CD14-positive monocyte (primary cell): ENCODE data around the gene SHROOM2. TPM values are rescaled to one million over a fixed set of nuclear protein-coding genes. Genes with fewer than 3 reads are reported as not detected.

Experiments
- DNase-seq, 3 donors: peaks; one replicate each; pipeline ENCODE4 v3.0.0-alpha.2; 2011 to 2022
- H2AFZ ChIP-seq: 2 replicates; pipeline ENCODE4 v1.6.0; 2012; ENCODE audit warnings: mild to moderate bottlenecking, low read depth, low read length, inconsistent platforms; ENCODE audit not compliant: insufficient read depth, poor library complexity, severe bottlenecking
- H3K27ac ChIP-seq, 2 donors: 1 replicate in 1 of 2; 2 replicates in 1 of 2; pipeline ENCODE4 v1.5.1; 2012 to 2013; ENCODE audit warnings: low read length in 2 of 2, control low read depth in 1 of 2, inconsistent platforms in 1 of 2, low read depth in 1 of 2, mild to moderate bottlenecking in 1 of 2
- H3K27me3 ChIP-seq, 2 donors: one replicate each; pipeline versions ENCODE4 v1.6.0 to v1.6.1; 2011 to 2013; ENCODE audit warnings: low read length in 2 of 2; ENCODE audit not compliant: control insufficient read depth in 2 of 2, insufficient read depth in 2 of 2
- H3K36me3 ChIP-seq, 2 donors: replicated peaks in 1 of 2; 1 replicate in 1 of 2; 2 replicates in 1 of 2; pipeline versions ENCODE4 v1.5.1 to v1.6.1; 2012 to 2013; ENCODE audit warnings: low read length in 2 of 2, control low read depth in 1 of 2, inconsistent platforms in 1 of 2, mild to moderate bottlenecking in 1 of 2; ENCODE audit not compliant: insufficient read depth in 2 of 2, control insufficient read depth in 1 of 2
- H3K4me1 ChIP-seq, 2 donors: 1 replicate in 1 of 2; 2 replicates in 1 of 2; pipeline versions ENCODE4 v1.5.1 to v1.6.1; 2012 to 2013; ENCODE audit warnings: low read length in 2 of 2, control low read depth in 1 of 2, inconsistent platforms in 1 of 2, mild to moderate bottlenecking in 1 of 2, moderate library complexity in 1 of 2; ENCODE audit not compliant: insufficient read depth in 2 of 2, control insufficient read depth in 1 of 2
- H3K4me2 ChIP-seq: replicated peaks from 2 replicates; pipeline ENCODE3; 2012; ENCODE audit warnings: low read length, moderate library complexity, mild to moderate bottlenecking; ENCODE audit not compliant: poor library complexity, severe bottlenecking; ENCODE audit errors: extremely low read depth
- H3K4me3 ChIP-seq, 3 experiments: fragments of 200-600 bp in 1 of 3; sonication (generic) in 1 of 3; replicated peaks in 1 of 3; 1 replicate in 2 of 3; 2 replicates in 1 of 3; pipeline ENCODE4 v1.5.1; 2011 to 2013; ENCODE audit warnings: low read length in 3 of 3, mild to moderate bottlenecking in 3 of 3, control low read depth in 2 of 3, low read depth in 2 of 3, inconsistent platforms in 1 of 3, moderate library complexity in 1 of 3
- H3K79me2 ChIP-seq: 2 replicates; pipeline ENCODE4 v1.6.0; 2012; ENCODE audit warnings: mild to moderate bottlenecking, control low read depth, inconsistent platforms, low read length, moderate library complexity; ENCODE audit not compliant: insufficient read depth
- H3K9ac ChIP-seq: 2 replicates; pipeline ENCODE4 v1.6.0; 2017; ENCODE audit warnings: low read length, mild to moderate bottlenecking; ENCODE audit not compliant: insufficient read depth, poor library complexity, severe bottlenecking
- H3K9me3 ChIP-seq, 2 donors: replicated peaks in 1 of 2; 1 replicate in 1 of 2; 2 replicates in 1 of 2; pipeline versions ENCODE4 v1.5.1 to v1.6.1; 2012 to 2013; ENCODE audit warnings: low read length in 2 of 2, control low read depth in 1 of 2; ENCODE audit not compliant: control insufficient read depth in 1 of 2, insufficient read depth in 1 of 2
- H4K20me1 ChIP-seq: 2 replicates; pipeline ENCODE4 v1.6.0; 2012; ENCODE audit warnings: mild to moderate bottlenecking, low read length, control low read depth, moderate library complexity; ENCODE audit not compliant: insufficient read depth
- H3K27ac Mint-ChIP-seq, 7 donors: one replicate each; pipeline ENCODE4 v1.8.0; 2020; ENCODE audit warnings: mild to moderate bottlenecking in 7 of 7, mixed read lengths in 7 of 7, moderate library complexity in 6 of 7, inconsistent platforms in 2 of 7
- H3K27me3 Mint-ChIP-seq, 3 donors: one replicate each; pipeline ENCODE4 v1.8.0; 2021 to 2022; ENCODE audit warnings: low read depth in 3 of 3, mild to moderate bottlenecking in 3 of 3, mixed read lengths in 3 of 3, moderate library complexity in 3 of 3, inconsistent platforms in 1 of 3
- H3K36me3 Mint-ChIP-seq, 2 donors: one replicate each; pipeline ENCODE4 v1.8.0; 2020; ENCODE audit warnings: mixed read lengths in 2 of 2, inconsistent platforms in 1 of 2, mild to moderate bottlenecking in 1 of 2
- H3K4me1 Mint-ChIP-seq: one replicate; pipeline ENCODE4 v1.8.0; 2020; ENCODE audit warnings: mild to moderate bottlenecking, mixed read lengths
- H3K4me3 Mint-ChIP-seq, 2 donors: one replicate each; pipeline ENCODE4 v1.8.0; 2020; ENCODE audit warnings: mild to moderate bottlenecking in 2 of 2, mixed read lengths in 2 of 2, moderate library complexity in 1 of 2
- H3K9me3 Mint-ChIP-seq, 7 donors: one replicate each; pipeline ENCODE4 v1.8.0; 2020 to 2022; ENCODE audit warnings: mixed read lengths in 7 of 7, mild to moderate bottlenecking in 6 of 7, moderate library complexity in 6 of 7, inconsistent platforms in 2 of 7
- WGBS: methylation state at CpG from one replicate; pipeline ENCODE4 v1.1.5; 2013; ENCODE audit warnings: missing lambda C conversion rate; ENCODE audit not compliant: insufficient coverage; 5-methylcytosine and 5-hydroxymethylcytosine counted together
- intact Hi-C, 2 donors: fragments of 100-400 bp; cut with micrococcal nuclease; formaldehyde crosslinking; loops; one replicate each; pipeline versions ENCODE4 v1.15.0 to v1.15.1; 2023
- polyA plus RNA-seq, 3 donors: library from polyadenylated mRNA; depleted of rRNA in 1 of 3; unstranded in 2 of 3; stranded (reverse) in 1 of 3; fragments of 300-500 nt in 2 of 3; fragments of >200 nt in 1 of 3; fragmentation: Illumina TruSeq in 2 of 3; gene quantifications; 1 replicate in 2 of 3; 2 replicates in 1 of 3; pipeline ENCODE4 v1.2.3, GENCODE V29; 2012 to 2021
- TF ChIP-seq, protein P1 (sequence below): fragments of 200-600 bp; IDR thresholded peaks from one replicate; pipeline ENCODE4 v1.8.0; 2022; ENCODE audit warnings: antibody characterized with exemption, mild to moderate bottlenecking

Gene SHROOM2
- polyA plus RNA-seq, 3 donors, result not detected

GRCh38 chrX:9992724-9993123 is 206.5 kb downstream of the SHROOM2 start:
- 89% methylated on average over 5 of the region's 18 CpGs for WGBS

GRCh38 chrX:9995855-9996339 is 209.7 kb downstream of the SHROOM2 start:
- Histone ChIP-seq H4K20me1 (no peaks in the 10 kb centered on the region), H3K4me2 (no peak overlapping the region), H3K9ac (no peak overlapping the region), H3K79me2 (no peaks in the 10 kb centered on the region), H3K9me3 (no peaks in the 10 kb centered on the region), H3K4me3 (no peak overlapping the region), H3K4me1 (no peaks in the 10 kb centered on the region), H3K27ac (no peak overlapping the region), H2AFZ (no peak overlapping the region), H3K27me3 (no peaks in the 10 kb centered on the region), H3K36me3 (no peaks in the 10 kb centered on the region)
- peaks cover 0 to 12% (median 0%) of the 10 kb centered on the region in 3 donors for H3K27me3 Mint-ChIP-seq
- H3K36me3 Mint-ChIP-seq, result no peaks in the 10 kb centered on the region
- TF ChIP-seq, protein P1, sequence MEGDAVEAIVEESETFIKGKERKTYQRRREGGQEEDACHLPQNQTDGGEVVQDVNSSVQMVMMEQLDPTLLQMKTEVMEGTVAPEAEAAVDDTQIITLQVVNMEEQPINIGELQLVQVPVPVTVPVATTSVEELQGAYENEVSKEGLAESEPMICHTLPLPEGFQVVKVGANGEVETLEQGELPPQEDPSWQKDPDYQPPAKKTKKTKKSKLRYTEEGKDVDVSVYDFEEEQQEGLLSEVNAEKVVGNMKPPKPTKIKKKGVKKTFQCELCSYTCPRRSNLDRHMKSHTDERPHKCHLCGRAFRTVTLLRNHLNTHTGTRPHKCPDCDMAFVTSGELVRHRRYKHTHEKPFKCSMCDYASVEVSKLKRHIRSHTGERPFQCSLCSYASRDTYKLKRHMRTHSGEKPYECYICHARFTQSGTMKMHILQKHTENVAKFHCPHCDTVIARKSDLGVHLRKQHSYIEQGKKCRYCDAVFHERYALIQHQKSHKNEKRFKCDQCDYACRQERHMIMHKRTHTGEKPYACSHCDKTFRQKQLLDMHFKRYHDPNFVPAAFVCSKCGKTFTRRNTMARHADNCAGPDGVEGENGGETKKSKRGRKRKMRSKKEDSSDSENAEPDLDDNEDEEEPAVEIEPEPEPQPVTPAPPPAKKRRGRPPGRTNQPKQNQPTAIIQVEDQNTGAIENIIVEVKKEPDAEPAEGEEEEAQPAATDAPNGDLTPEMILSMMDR, result peak; percentile 90
- intact Hi-C loops, result loop anchor here in 1 of 2 donors (5.0 to 10.0 kb wide), 2 partner anchors 121 kb away; no protein-coding TSS in a partner anchor
- peaks cover 0 to 10% (median 0%) of the 10 kb centered on the region in 7 donors for H3K9me3 Mint-ChIP-seq
- DNase-seq, result peak; percentile 60 to 70 (median 69)
- H3K4me3 Mint-ChIP-seq, result no peak overlapping the region
- 0% methylated on average over 8 of the region's 18 CpGs for WGBS
- no peak overlapping the region for H3K27ac Mint-ChIP-seq
- H3K4me1 Mint-ChIP-seq, result peaks cover 4% of the 10 kb centered on the region

More at GRCh38 chrX:9992724-9993123, 206.5 kb downstream of the SHROOM2 start:
- no peak for DNase-seq
- Histone ChIP-seq H3K9me3 (no peaks in the 10 kb centered on the region), H3K9ac (no peak overlapping the region), H3K4me1 (peaks cover 3 to 11% of the 10 kb centered on the region in 2 donors), H3K4me3 (no peak overlapping the region), H2AFZ (no peak overlapping the region), H4K20me1 (no peaks in the 10 kb centered on the region), H3K36me3 (no peaks in the 10 kb centered on the region), H3K27me3 (no peaks in the 10 kb centered on the region), H3K79me2 (no peaks in the 10 kb centered on the region), H3K4me2 (no peak overlapping the region), H3K27ac (no peak overlapping the region)
- no peak overlapping the region for H3K27ac Mint-ChIP-seq
- no peak overlapping the region for H3K4me3 Mint-ChIP-seq
- H3K9me3 Mint-ChIP-seq, result peaks cover 0 to 10% (median 0%) of the 10 kb centered on the region in 7 donors
- peaks cover 0 to 4% (median 0%) of the 10 kb centered on the region in 3 donors for H3K27me3 Mint-ChIP-seq
- TF ChIP-seq, protein P1, result no peak
- peaks cover 8% of the 10 kb centered on the region for H3K4me1 Mint-ChIP-seq
- H3K36me3 Mint-ChIP-seq, result no peaks in the 10 kb centered on the region
- intact Hi-C loops, result loop anchor here in 1 of 2 donors (10.0 kb wide), 1 partner anchor 118 kb away; no protein-coding TSS in a partner anchor
